A673 (cell line): Measurements from ENCODE around the gene CBX4. TPM values are rescaled to one million over a fixed set of nuclear protein-coding genes. Genes with fewer than 3 reads are reported as not detected.

Source experiments
- BruUV-seq: library from RNA; stranded (reverse); fragments of 400-500 nt; replicated peaks from 2 replicates; lab custom pipeline; 2021; lab: Mats Ljungman, UMichigan
- CTCF ChIA-PET: fragments of 300-600 bp; sonication (Branson Sonifier 250); formaldehyde crosslinking; loops from one replicate; lab custom pipeline; 2022; ENCODE audit warnings: antibody characterized with exemption; lab: Charles Lee
- POLR2A ChIA-PET: fragments of 300-600 bp; sonication (Branson Sonifier 250); formaldehyde crosslinking; loops from one replicate; lab custom pipeline; 2022; ENCODE audit warnings: antibody characterized with exemption; ENCODE audit not compliant: low non-redundant PET; lab: Charles Lee
- DNase-seq: peaks from one replicate; pipeline ENCODE4 v3.0.0-alpha.2; 2015; ENCODE audit warnings: low spot score
- H3K27ac ChIP-seq: fragments of 200-600 bp; sonication (generic); 2 replicates; pipeline ENCODE4 v1.5.1; 2016; ENCODE audit warnings: mixed run types, low read depth, mild to moderate bottlenecking, mixed read lengths, antibody characterized with exemption, low read length; ENCODE audit not compliant: poor library complexity, severe bottlenecking
- H3K27me3 ChIP-seq: fragments of 200-600 bp; sonication (generic); replicated peaks from 2 replicates; pipeline ENCODE4 v1.6.1; 2017; ENCODE audit warnings: mixed run types, low read depth, mild to moderate bottlenecking, mixed read lengths, antibody characterized with exemption, low read length; ENCODE audit not compliant: insufficient read depth, poor library complexity
- H3K36me3 ChIP-seq: fragments of 200-600 bp; sonication (generic); 2 replicates; pipeline ENCODE4 v1.6.1; 2016; ENCODE audit warnings: mixed run types, mild to moderate bottlenecking, mixed read lengths, antibody characterized with exemption, low read length; ENCODE audit not compliant: insufficient read depth, poor library complexity, severe bottlenecking
- H3K4me1 ChIP-seq: fragments of 200-600 bp; sonication (generic); 2 replicates; pipeline ENCODE4 v1.6.1; 2017; ENCODE audit warnings: mixed run types, mild to moderate bottlenecking, mixed read lengths, antibody characterized with exemption, low read length; ENCODE audit not compliant: insufficient read depth, poor library complexity, severe bottlenecking
- H3K4me3 ChIP-seq: fragments of 200-600 bp; sonication (generic); 2 replicates; pipeline ENCODE4 v1.5.1; 2016; ENCODE audit warnings: low read depth, mixed run types, mild to moderate bottlenecking, mixed read lengths, low read length; ENCODE audit not compliant: poor library complexity, severe bottlenecking
- H3K9me3 ChIP-seq: fragments of 200-600 bp; sonication (generic); 2 replicates; pipeline ENCODE4 v1.6.1; 2016; ENCODE audit warnings: mixed run types, low read depth, mild to moderate bottlenecking, mixed read lengths, antibody characterized with exemption, low read length; ENCODE audit not compliant: poor library complexity, severe bottlenecking
- EZH2 ChIP-seq: fragments of 200-600 bp; sonication (generic); IDR thresholded peaks from 2 replicates; pipeline ENCODE4 v1.6.1; 2017; ENCODE audit warnings: borderline replicate concordance, low read depth, mild to moderate bottlenecking, mixed read lengths, antibody characterized with exemption, low read length; ENCODE audit not compliant: poor library complexity, severe bottlenecking
- intact Hi-C: fragments of 100-400 bp; cut with micrococcal nuclease; formaldehyde crosslinking; loops from one replicate; pipeline ENCODE4 v1.10.0; 2022; ENCODE audit not compliant: unreplicated experiment
- total RNA-seq: library from RNA; stranded (reverse); gene quantifications from 2 replicates; pipeline ENCODE4 v1.2.3, GENCODE V29; 2021
- TF ChIP-seq, protein P1 (sequence below): fragments of 300-800, 200-600 bp; sonication (generic); conservative IDR thresholded peaks from 2 replicates; pipeline ENCODE4 v1.5.1; 2017; ENCODE audit warnings: low read depth, mild to moderate bottlenecking, antibody characterized with exemption, low read length, moderate library complexity, mixed read lengths

Gene CBX4
- total RNA-seq, 1 experiment from 2014 or later, result 42.6 TPM

DNA sequence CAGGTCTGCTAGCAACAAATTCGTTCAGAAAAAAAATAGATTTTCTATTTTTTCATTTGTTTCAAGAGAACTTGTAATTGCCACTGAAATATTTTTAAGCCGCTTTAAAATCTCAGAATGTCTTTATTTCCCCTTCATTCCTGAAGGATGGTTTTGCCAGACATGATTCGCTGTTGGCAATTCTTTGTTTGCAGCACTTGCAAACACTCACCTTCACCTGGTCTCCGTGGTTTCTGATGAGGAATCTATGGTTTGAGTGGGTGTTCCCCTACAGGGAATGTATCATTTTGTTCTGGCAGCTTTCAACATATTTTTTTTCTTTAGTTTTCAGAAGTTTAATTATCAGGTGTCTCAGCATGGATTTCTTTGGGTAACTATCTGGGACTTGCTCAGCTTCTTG lies 36.3 kb upstream of the CBX4 start:
- no TSS peak for BruUV-seq
- ChIA-PET CTCF (no interaction called here), POLR2A (no interaction called here)
- no peak overlapping the region for H3K4me3 ChIP-seq
- intact Hi-C loops, result no loop called here
- H3K36me3 ChIP-seq, result no peaks in the 10 kb centered on the region
- H3K27ac ChIP-seq, result no peak overlapping the region
- H3K4me1 ChIP-seq, result no peaks in the 10 kb centered on the region
- TF ChIP-seq EZH2, result no peak
- TF ChIP-seq, protein P1, sequence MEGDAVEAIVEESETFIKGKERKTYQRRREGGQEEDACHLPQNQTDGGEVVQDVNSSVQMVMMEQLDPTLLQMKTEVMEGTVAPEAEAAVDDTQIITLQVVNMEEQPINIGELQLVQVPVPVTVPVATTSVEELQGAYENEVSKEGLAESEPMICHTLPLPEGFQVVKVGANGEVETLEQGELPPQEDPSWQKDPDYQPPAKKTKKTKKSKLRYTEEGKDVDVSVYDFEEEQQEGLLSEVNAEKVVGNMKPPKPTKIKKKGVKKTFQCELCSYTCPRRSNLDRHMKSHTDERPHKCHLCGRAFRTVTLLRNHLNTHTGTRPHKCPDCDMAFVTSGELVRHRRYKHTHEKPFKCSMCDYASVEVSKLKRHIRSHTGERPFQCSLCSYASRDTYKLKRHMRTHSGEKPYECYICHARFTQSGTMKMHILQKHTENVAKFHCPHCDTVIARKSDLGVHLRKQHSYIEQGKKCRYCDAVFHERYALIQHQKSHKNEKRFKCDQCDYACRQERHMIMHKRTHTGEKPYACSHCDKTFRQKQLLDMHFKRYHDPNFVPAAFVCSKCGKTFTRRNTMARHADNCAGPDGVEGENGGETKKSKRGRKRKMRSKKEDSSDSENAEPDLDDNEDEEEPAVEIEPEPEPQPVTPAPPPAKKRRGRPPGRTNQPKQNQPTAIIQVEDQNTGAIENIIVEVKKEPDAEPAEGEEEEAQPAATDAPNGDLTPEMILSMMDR, result no peak
- H3K9me3 ChIP-seq, result no peaks in the 10 kb centered on the region
- DNase-seq, result no peak
- no peaks in the 10 kb centered on the region for H3K27me3 ChIP-seq

DNA sequence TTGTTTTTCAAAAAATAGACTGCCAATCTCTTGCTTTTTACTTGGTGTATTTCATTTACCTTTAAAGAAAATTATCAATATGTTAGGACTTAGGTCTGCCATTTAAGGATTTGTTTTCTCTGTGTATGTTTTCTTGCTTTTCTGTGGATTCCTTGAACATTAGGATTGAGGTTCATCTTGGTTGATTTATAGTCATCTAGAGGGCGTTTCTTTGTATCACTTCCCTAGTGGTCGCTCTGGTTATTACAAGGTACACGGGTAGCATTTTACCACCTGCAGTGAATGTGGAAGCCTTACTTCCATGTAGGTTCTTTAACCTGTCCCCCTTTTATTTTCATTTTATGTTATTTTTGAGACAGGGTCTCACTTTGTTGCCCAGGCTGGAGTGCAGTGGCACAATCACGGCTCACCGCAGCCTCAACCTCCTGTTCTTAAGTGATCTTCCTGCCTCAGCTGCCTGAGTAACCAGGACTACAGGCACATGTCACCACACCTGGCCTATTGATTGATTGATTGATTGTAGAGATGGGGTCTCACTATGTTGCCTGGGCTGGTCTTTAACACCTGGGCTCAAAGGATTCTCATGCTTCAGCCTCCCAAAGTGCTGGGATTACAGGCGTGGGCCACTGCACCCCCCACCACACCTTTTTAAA lies 35.2 kb upstream of the CBX4 start:
- DNase-seq, result peak; percentile 58
- H3K9me3 ChIP-seq, result no peaks in the 10 kb centered on the region
- H3K4me3 ChIP-seq, result no peak overlapping the region
- no peaks in the 10 kb centered on the region for H3K27me3 ChIP-seq
- no peaks in the 10 kb centered on the region for H3K36me3 ChIP-seq
- no peak overlapping the region for H3K27ac ChIP-seq
- CTCF ChIA-PET, result no interaction called here
- POLR2A ChIA-PET, result no interaction called here
- H3K4me1 ChIP-seq, result no peaks in the 10 kb centered on the region
- TF ChIP-seq EZH2, result no peak
- TF ChIP-seq, protein P1, result peak; percentile 65
- BruUV-seq, result no TSS peak
- intact Hi-C loops, result no loop called here

DNA sequence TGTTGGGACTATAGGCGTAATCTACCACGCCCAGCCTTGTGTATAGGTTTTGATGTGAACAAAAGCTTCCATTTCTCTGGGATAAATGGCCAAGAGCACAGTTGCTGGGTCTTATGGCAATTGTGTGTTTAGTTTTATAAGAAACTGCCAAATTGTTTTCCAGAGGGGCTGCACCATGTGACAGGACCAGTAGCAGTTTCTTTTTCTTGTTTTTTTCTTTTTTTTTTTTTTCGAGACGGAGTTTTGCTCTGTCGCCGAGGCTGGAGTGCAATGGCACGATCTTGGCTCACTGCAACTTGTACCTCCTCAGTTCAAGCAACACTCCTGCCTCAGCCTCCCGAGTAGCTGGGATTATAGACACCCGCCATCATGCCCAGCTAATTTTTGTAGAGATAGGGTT lies 34.3 kb upstream of the CBX4 start:
- no peaks in the 10 kb centered on the region for H3K4me1 ChIP-seq
- TF ChIP-seq EZH2, result no peak
- TF ChIP-seq, protein P1, result no peak
- intact Hi-C loops, result no loop called here
- no peaks in the 10 kb centered on the region for H3K36me3 ChIP-seq
- no peak overlapping the region for H3K27ac ChIP-seq
- H3K27me3 ChIP-seq, result no peaks in the 10 kb centered on the region
- BruUV-seq, result no TSS peak
- CTCF ChIA-PET, result no interaction called here
- no peaks in the 10 kb centered on the region for H3K9me3 ChIP-seq
- POLR2A ChIA-PET, result no interaction called here
- DNase-seq, result no peak
- H3K4me3 ChIP-seq, result no peak overlapping the region
